ENCODE measurements around the gene C6orf58.
"Not testable (repeated sequence)": the region's sequence is repeated elsewhere in the genome, so short reads cannot be mapped to it uniquely, and the experiment has no call there.

The C6orf58 gene

GRCh38 chr6:127585123-127585522 is 8.1 kb downstream of the C6orf58 start:
- no peak for TF ChIP-seq CTCF (IDR thresholded peaks at IDR 0.05)
- no peaks in the 10 kb centered on the region for H3K36me3 Mint-ChIP-seq (ENCODE audit: low read depth)

GRCh38 chr6:127586372-127586771 is 9.4 kb downstream of the C6orf58 start:
- H3K4me3 Mint-ChIP-seq: no peak overlapping the region
- TF ChIP-seq CTCF (IDR thresholded peaks at IDR 0.05): no peak
- no peak overlapping the region for H3K27ac Mint-ChIP-seq
- H3K9me3 Mint-ChIP-seq: no peaks in the 10 kb centered on the region
- no peaks in the 10 kb centered on the region for H3K36me3 Mint-ChIP-seq (ENCODE audit: low read depth)
- H3K27me3 Mint-ChIP-seq (ENCODE audit: low read depth, poor library complexity): no peaks in the 10 kb centered on the region
- no peak for DNase-seq
- no peaks in the 10 kb centered on the region for H3K4me1 Mint-ChIP-seq

More at GRCh38 chr6:127585123-127585522, 8.1 kb downstream of the C6orf58 start:
- DNase-seq: no peak
- H3K9me3 Mint-ChIP-seq: no peaks in the 10 kb centered on the region
- no peak overlapping the region for H3K27ac Mint-ChIP-seq
- no peaks in the 10 kb centered on the region for H3K27me3 Mint-ChIP-seq (ENCODE audit: low read depth, poor library complexity)
- H3K4me1 Mint-ChIP-seq: no peaks in the 10 kb centered on the region
- no peak overlapping the region for H3K4me3 Mint-ChIP-seq

- no peak for TF ChIP-seq CTCF (IDR thresholded peaks at IDR 0.05)
- Mint-ChIP-seq H3K9me3 (peaks cover 8% of the 10 kb centered on the region), H3K4me1 (no peaks in the 10 kb centered on the region), H3K36me3 (ENCODE audit: low read depth) (no peaks in the 10 kb centered on the region), H3K27me3 (ENCODE audit: low read depth, poor library complexity) (no peaks in the 10 kb centered on the region), H3K27ac (no peak overlapping the region), H3K4me3 (no peak overlapping the region)
- DNase-seq: no peak
Observed at GRCh38 chr6:127587875-127588274, 10.9 kb downstream of the C6orf58 start.

GRCh38 chr6:127589135-127589534 is 12.2 kb downstream of the C6orf58 start:
- no peak overlapping the region for H3K4me3 Mint-ChIP-seq

GRCh38 chr6:127590344-127590743 is 13.4 kb downstream of the C6orf58 start:
- H3K27ac Mint-ChIP-seq: no peak overlapping the region
- H3K4me3 Mint-ChIP-seq: no peak overlapping the region
- no peaks in the 10 kb centered on the region for H3K36me3 Mint-ChIP-seq (ENCODE audit: low read depth)
- no peaks in the 10 kb centered on the region for H3K4me1 Mint-ChIP-seq
- DNase-seq: no peak
- H3K9me3 Mint-ChIP-seq: peaks cover 23% of the 10 kb centered on the region
- TF ChIP-seq CTCF (IDR thresholded peaks at IDR 0.05): no peak
- no peaks in the 10 kb centered on the region for H3K27me3 Mint-ChIP-seq (ENCODE audit: low read depth, poor library complexity)

More at GRCh38 chr6:127589135-127589534, 12.2 kb downstream of the C6orf58 start:
- no peak for DNase-seq
- H3K4me1 Mint-ChIP-seq: no peaks in the 10 kb centered on the region
- peaks cover 16% of the 10 kb centered on the region for H3K9me3 Mint-ChIP-seq
- no peak for TF ChIP-seq CTCF (IDR thresholded peaks at IDR 0.05)
- H3K27me3 Mint-ChIP-seq (ENCODE audit: low read depth, poor library complexity): no peaks in the 10 kb centered on the region
- H3K36me3 Mint-ChIP-seq (ENCODE audit: low read depth): no peaks in the 10 kb centered on the region
- H3K27ac Mint-ChIP-seq: no peak overlapping the region

- H3K4me3 Mint-ChIP-seq: no peak overlapping the region
- no peaks in the 10 kb centered on the region for H3K4me1 Mint-ChIP-seq
- no peak for TF ChIP-seq CTCF (IDR thresholded peaks at IDR 0.05)
- no peak overlapping the region for H3K27ac Mint-ChIP-seq
- DNase-seq: no peak
- H3K27me3 Mint-ChIP-seq (ENCODE audit: low read depth, poor library complexity): no peaks in the 10 kb centered on the region
- H3K36me3 Mint-ChIP-seq (ENCODE audit: low read depth): no peaks in the 10 kb centered on the region
- H3K9me3 Mint-ChIP-seq: peaks cover 26% of the 10 kb centered on the region
Observed at GRCh38 chr6:127592964-127593363, 16.0 kb downstream of the C6orf58 start.

- not testable (repeated sequence) for H3K27ac Mint-ChIP-seq; H3K4me3 Mint-ChIP-seq; DNase-seq; H3K36me3 Mint-ChIP-seq (ENCODE audit: low read depth); H3K4me1 Mint-ChIP-seq; H3K27me3 Mint-ChIP-seq (ENCODE audit: low read depth, poor library complexity)
- peaks cover 26% of the 10 kb centered on the region for H3K9me3 Mint-ChIP-seq
Observed at GRCh38 chr6:127593456-127593855, 16.5 kb downstream of the C6orf58 start.
